HT1080 (cell line): ENCODE measurements around the gene BIN2. TPM values are rescaled to one million over a fixed set of nuclear protein-coding genes. Genes with fewer than 3 reads are reported as not detected.
"Not testable (repeated sequence)": the region's sequence is repeated elsewhere in the genome, so short reads cannot be mapped to it uniquely, and the experiment has no call there.

ENCODE experiments used
- DNase-seq: peaks from one replicate; pipeline ENCODE4 v3.0.0-alpha.2; 2015; ENCODE audit warnings: low read depth
- total RNA-seq: library from RNA; depleted of rRNA; stranded (reverse); fragments of >200 nt; shearing (Covaris generic); gene quantifications from 2 replicates; pipeline ENCODE4 v1.2.3, GENCODE V29; 2014

BIN2 gene
- total RNA-seq, 1 experiment from 2014 or later: 0.06 TPM

DNA sequence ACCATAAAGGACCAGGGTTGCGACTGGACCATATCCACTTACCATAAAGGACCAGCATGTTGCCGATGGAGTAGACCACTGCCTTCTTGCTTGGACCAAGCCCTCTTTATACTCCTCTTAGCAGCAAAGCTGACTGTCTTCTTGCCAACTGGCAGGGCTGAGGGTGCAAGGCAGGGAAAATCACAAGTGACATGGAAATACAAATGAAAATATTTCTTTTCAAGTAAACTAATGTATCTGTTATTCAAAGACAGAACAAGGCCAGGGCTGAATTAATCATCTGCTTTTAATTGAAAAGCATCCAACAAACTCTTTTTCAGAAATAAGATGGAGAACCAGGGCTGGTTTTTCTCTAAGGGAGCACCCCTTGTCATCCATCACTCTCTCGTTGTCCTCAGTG lies 22.6 kb upstream of the BIN2 start, which contains the start of gene CELA1:
TSS of gene CELA1 (minus strand) at position 99 of the 400 bp plus-strand sequence. CDS start at position 58, 41 bp downstream.
- no peak for DNase-seq

DNA sequence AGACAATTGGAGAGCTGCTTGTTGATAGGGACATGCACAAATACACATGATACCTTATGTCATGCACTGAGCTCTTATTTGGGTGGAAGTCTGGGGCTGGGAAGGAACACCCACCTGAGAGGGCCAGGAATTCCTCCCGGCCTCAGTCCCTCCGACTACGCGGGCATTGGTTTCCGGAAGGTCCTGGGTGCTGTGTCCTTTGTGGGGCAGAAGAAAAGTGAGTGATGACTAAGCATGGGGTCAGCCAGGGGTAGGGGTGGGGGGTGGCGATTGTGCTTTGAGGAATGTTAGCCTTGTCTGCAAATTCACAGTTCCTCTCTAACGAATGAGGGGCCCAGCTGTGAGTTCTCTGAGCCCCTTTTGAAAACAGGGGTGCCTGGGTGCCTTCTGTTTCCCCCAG lies 21.7 kb upstream of the BIN2 start:
- peak; percentile 52 for DNase-seq

DNA sequence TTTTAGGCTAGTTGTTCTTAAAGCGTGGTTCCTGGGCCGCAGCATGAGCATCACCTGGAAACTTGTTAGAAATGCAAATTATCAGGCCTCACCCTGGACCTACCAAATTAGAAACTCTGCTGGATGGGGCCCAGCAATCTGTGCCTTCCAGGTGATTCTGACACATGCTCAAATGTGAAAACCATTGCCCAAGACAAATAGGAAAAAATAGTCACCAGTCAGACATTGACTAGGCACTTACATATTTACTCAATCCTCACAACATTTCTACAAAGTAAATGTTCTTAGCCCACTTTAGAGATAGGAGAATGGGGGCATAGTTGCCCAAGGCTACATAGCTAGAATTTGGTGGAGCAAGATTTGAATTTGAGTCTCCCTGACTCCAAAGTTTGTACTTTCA lies 19.2 kb upstream of the BIN2 start:
- DNase-seq: no peak

DNA sequence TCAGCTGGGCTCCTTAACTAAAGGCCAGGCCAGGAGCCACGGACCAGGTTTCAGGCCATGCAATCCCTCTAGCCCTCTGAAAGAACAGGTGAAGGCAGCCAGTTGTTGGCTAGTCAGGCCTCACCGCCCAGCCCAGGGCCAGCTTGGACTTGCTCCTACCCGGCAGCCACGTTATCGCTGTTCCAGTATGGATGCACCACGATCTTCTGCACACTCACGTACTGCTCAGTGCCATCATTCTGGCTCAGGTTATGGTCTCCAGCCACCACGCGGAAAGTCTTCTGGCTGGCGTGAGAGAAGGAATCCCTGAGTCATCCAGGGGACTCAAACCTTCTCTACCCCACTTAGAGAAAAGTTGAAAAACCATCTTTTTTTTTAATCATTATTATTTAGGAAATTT lies 18.4 kb upstream of the BIN2 start:
- DNase-seq: no peak

DNA sequence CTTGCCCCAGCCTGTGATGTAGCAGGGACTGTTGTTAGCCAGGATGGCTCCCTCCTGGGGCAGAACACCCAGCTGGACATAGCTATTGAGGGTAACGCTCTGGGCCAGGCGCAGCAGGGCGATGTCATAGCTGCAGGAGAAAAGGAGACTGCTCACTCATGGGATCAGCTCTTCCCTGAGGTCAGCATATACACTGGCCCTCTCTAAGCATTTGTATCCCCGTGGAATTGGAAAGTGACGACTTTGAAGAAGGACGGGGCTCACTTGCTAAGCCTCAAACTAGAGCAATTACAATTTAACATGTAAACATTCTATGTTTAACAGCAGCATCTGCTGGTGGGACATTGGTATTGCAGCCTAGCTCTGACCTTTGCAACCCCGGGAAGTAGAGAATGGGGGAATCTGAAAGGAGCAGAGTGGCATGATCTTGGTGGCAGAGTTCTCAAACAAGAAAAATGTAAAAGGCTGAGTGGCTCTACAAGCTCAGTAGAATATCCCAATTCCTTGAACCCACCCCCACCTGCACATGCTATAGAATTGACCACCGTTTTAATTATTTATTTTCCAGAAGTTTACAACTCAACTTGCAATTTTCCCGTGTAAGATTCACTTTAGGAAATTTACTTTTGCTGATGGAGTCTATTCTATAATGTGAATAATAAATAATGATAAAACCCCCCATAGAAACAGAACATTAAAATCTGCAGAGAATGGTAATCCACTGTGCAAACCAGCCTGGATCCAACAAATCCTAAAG lies 17.5 kb upstream of the BIN2 start:
- peak; percentile 69 for DNase-seq

DNA sequence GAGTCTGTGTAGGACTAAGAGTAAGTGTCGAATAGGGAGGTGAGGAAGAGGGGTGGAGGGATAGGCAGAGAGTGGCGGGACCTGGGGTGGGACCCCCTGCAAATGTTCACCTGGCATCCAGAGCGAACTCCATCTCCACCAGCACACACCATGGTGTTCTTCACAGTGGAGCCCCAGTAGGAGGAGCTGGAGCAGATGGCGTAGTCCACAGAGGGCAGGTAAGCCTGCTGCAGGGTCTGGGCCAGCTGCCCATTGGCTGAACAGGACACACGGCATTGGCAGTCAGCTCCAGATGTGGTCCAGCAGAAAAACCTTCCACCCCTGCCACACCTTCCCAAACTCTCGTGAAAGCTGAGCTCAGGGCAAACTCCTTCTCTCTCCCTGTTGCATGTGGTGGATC lies 15.8 kb upstream of the BIN2 start:
- no peak for DNase-seq

DNA sequence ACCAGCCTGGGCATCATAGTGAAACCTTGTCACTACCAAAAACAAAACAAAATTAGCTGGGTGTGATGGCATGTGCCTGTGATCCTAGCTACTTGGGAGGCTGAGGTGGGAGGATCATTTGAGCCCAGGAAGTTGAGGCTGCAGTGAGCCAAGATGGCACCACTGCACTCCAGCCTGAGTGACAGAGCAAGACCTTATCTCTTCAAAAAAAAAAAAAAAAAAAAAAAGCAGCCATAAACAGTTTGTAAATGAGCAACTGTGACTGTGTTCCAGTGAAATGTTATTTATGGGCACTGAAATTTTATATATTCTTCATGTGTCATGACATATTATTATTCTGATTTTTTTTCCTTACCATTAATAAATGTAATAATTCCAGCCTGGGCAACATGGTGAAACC lies 13.4 kb upstream of the BIN2 start:
- DNase-seq: not testable (repeated sequence)

DNA sequence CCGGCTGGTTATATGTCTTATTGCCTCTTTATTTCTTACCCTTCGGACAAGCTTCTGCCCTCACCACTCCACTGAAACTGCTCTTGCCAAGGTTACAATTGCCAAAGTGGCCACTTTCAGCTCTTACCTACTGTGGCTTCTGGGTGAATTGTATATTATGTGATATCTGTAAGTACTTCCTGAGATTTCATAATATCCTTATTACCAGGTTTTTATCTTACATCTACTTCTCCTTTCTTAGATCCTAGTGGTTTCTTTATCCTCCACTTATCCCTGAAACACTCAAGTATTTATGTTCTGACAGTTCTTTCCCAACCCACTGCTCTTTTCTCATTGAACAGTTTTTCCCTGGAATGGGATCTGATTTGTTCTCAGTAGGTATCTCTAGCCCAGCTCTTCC lies 12.0 kb upstream of the BIN2 start:
- DNase-seq: no peak

DNA sequence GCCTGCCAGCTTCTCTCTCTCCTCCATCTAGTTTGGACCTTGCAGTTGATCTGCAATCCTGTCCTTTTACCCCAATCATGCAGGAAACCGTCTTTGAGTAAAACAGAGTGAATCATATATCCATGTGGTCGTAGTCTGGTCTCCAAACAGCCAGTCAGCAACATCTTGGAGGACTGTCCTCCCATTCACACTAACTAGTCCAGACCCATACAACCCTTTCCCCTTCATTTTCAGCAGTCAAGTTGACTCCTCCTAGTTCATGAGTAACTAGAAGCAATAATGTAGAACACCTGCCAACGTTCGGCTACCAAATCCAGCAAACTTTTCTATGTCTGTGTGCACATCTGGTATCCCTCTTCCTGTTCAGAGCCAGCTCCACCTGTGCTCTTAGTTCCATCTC lies 10.8 kb upstream of the BIN2 start:
- DNase-seq: peak; percentile 49

DNA sequence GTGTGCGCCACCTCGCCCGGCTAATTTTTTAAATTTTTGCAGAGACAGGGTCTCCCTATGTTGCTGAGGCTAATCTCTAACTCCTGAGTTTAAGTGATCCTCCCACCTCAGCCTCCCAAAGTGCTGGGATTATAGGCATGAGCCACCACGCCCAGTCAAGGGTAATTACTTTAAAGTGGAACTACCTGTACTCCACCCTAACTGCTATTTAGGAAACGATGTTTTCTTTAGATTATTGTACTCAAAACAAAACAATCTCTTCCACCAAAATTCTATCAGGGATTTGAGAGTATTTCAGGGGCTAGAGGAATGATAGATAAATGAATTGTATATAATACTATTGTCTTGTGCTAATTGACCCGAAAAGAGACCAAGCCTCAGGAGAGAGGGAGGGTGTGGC lies 9.6 kb upstream of the BIN2 start:
- DNase-seq: no peak

DNA sequence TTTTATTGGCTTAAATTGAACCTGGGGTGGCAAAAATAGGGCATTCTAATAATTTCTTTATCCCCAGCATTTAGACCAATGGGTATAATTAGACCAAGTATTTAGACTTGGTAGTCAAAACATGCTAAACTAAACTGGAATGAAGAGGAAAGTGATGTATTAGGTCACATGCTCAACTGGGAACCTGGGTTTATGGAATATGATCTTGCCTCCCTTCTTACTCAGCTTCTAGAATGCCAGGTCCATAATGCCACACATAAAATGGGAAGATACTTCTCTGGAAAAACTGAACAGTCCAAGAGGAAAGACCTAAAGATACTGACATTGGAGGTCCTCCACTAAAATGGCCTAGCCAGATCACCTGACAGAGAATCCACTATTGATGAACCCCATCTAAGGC lies 6.2 kb upstream of the BIN2 start:
- no peak for DNase-seq

DNA sequence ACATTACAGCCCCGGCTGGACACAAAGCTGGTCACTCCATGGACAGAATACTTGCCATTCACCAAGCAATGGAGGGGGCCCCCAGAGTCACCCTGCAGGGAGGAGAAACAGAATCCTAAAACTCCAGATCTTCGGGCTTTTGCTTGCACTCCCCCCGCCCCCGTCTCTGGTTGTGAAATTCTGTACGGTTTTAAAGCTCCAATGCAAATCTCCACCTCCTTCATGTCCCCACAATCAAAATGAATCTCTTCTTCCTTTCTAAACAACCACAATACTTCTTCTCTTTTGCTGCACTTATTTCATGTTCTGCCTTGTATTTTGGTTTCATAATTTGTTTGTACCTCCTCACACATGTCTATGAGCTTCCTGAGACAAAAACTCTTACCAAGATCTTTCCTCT lies 5.8 kb upstream of the BIN2 start:
- DNase-seq: no peak

DNA sequence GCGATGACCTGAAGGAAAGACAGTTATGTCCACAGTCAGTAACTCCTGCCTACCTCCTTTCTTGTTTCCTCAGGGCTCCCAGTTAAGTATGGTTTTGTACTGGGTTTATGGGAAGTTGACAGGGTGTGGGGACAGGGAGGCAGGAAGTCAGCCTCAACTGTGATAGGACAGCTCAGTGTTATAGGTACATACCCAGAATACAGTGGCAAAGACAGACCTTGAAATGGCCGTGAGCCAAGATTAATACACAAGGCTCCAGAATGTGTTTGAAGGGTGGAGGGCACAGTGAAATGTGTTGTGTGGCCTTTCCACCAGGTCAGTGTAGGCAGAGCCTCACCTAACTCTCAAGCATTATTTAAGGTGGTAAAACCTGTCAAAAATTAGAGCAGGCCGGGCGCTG lies 4.6 kb upstream of the BIN2 start:
- no peak for DNase-seq

DNA sequence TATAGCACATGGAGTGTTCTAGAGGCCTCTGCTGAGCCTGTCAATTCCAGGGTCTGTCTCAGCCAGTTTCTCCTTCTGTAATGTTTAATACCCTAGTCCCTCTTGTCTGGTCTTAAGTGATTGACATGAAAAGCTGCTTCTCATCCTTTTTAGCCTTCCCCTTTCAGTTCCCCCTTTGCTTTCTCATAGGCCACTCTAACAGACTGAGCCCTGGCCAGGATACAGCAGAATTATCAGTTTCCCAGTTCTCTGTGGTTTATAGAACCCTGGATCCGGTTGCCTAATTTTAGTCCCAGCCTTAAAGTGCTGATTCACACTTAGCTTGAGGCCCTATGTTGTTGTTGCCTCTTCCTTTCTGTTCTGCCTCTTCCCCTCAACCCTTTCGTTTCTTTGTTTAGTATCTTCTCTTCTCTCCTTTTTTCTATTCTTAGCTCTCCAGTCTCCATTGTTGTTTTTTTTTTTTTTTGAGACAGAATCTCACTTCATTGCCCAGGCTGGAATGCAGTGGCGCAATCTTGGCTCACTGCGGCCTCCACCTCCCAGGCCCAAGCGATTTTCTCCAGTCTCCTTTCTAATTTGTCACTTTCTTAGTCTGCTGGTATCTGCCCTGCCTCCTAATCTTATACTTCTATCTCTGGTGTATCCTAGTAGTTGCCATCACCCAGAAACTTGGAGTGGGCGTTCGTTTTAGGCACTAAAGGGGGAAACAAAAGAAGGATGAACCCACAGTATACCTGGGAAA lies 2.9 kb upstream of the BIN2 start:
- peak; percentile 76 for DNase-seq

DNA sequence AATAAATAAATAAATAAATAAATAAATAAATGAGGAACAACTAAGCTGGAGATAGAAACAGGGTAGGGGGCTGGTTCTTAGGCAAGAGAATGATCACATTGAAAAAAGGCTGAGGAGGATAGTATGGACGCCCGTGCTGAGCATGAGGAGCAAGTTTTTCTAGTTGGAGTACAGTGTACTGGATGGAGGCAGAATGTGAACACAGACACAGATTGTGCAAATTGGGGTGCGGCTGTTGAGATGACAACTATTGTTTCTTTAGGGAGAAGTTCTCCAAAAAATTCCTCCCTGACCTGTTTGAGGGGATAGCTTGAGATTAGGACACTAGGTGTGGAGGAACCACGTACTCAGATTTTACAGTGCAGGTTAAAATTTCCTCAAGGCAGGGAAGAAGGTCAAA lies 979 bp upstream of the BIN2 start:
- DNase-seq: no peak

DNA sequence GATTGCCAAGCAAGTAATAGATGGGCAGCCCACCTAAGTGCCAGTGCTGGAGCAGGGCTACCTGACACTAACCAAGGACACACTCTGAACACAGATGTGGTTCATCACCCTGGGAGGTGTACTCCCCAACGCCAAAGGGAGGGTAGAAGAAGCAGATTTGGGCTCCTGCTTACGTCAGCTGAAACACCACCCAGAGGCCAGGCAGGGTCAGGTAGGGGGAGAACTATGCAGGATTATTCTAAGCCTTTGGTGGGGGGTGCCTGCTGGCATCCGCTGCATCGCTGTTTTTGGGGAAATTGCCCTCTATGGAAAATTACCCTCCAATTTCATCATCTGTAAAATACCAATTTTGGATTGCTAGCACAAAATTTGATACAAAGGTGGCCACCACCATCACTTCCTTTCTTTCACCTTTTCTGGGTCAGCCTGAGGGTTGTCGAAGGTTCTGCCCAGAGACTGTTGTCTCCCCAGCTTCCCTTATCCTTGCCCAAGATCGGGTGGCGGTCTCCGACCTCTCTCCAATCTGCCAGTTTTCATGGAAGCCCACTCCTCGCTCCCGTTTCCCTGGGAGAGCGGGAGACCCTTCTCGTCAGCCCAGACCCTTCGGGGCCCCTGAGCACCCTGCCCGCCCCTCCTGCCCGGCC lies 535 bp downstream of the BIN2 start:
- no peak for DNase-seq

DNA sequence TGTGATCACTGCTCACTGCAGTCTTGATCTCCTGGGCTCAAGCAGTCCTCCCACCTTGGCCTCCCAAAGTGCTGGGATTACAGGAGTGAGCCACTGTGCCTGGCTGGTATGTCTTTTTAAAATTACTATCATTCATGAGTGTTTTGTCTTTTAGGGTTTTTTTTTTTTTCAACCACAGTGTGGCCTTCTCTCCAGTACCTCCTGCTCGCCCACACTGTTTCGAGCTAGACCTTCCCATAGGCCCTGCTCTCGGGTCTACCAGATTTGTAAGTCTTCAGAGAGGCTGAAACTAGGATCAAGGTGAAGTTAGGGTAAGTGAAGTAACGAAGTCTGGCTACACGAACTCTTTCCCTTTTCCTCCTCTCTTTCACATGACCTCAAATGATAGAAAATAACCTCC lies 1.5 kb downstream of the BIN2 start:
- DNase-seq: no peak

DNA sequence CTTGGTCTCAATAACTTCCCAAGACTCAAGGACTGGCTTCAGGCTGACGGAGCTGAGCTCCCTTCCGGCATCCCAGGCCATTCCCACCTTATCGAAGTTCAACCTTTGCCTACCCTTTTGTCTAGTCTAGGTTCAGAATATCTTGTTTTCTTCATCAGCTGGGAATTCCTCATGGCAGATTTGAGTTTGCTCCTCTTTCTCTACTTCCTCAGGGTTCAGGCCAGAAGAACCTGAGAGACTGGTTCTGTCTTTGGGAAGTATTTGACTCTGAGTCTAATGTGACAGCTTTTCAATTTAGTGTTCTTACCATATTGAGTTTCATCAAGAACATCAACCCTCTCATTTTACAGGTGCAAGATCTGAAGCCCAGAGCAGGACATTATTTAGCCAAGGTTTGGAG lies 2.1 kb downstream of the BIN2 start:
- no peak for DNase-seq

DNA sequence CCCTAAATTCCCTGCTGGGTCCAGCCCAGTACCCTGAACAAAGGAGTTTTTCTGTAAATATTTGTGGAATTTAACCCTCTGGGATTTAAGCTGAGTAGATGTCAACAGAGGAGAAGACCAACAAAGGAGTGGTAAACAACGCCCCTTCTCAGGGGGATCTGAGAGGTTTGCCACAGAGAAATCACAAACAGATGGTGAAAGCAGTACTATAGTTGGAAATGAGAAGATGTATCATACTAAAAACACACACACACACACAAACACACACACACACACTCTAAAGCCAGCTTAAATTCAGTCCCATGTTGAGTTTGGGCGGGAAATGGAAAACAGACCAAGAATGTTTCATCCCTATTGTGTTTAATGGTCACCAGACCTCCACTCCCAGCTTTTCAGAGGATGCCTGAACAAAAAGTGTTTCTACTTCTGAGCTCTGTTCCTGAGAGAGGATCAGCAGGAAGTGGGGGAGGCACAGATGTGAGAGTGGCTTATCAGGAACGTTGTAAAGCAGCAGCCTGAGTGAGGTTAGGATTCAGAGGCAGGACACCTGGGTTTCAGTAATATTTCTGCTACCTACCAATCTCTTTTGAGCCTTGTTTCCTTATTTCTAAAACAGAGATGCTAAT lies 3.2 kb downstream of the BIN2 start:
- DNase-seq: no peak

DNA sequence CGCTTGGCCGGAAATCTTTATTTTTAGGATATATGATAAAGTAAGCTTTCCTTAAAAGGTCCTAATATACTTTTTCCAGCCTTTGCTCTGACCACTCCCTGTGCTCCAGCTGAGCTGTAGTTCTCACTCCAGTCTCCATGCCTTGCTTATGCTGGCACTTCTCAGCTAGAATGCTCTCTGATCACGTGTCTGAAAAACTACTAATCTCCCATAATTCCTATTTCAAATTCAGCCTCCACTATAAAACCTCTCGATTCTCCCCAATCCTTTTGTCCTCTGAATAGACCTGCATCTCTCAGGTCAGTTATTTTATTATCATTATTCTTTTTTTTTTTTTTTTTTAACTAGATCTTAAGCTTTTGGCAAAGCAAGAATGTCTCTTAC lies 3.7 kb downstream of the BIN2 start:
- no peak for DNase-seq

DNA sequence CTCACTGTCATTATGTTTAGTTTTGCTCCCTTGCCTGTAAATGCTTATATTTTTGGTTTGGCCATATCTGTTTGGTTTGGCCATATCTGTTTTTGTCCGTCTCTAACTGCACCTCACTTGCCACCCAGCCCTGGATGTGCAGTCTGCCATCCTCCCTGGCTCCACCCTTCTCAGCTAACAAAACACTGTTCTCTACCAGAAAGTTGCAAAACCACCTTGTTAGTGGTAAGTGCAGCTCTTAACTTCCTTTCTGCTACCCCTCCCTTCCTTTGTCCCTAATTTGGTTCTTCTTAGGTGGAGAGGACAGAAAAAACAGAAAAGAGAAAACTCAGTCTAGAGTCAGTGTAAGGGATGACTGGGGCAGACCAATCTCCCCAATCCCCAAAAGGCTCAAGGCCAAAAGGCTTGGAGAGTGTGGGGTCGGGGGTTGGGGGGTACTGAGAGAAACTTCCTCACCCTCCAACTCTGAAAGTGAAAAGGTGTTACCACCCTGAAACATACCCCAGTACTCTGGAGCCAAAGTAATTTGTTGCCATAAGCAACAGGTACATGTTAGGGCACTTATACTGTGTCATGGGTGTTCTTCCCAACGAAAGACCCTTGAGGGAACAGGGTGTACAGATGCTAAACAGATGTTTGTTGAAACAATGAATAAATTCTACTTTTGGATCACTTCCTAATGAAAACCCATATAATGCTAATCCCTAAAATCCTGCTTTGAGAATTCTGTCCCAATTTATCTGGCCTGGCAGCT lies 5.0 kb downstream of the BIN2 start:
- DNase-seq: no peak
